ENCODE results near the gene NR2F1.

Gene NR2F1

DNA sequence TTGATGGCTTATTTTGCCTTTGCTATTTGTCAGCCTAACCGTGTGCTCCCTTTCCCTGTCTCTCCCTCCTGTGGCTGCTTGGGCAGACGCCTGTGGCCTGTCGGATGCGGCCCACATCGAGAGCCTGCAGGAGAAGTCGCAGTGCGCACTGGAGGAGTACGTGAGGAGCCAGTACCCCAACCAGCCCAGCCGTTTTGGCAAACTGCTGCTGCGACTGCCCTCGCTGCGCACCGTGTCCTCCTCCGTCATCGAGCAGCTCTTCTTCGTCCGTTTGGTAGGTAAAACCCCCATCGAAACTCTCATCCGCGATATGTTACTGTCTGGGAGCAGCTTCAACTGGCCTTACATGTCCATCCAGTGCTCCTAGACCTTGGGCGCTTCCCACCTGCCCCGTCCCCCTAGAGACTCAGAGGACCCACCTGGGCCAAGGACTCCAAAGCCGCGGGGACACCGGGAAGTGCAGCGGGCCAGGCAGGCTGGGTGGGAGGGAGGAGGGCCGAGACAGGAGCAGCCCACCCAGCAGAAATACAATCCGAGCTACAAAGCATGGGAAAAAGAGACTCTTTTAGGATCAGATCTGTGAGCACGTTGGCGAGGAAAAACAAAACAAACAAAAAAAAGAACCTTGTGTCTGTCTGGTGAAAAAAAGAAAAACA, 10.6 kb downstream of the NR2F1 start:
- DNase-seq: no peak

DNA sequence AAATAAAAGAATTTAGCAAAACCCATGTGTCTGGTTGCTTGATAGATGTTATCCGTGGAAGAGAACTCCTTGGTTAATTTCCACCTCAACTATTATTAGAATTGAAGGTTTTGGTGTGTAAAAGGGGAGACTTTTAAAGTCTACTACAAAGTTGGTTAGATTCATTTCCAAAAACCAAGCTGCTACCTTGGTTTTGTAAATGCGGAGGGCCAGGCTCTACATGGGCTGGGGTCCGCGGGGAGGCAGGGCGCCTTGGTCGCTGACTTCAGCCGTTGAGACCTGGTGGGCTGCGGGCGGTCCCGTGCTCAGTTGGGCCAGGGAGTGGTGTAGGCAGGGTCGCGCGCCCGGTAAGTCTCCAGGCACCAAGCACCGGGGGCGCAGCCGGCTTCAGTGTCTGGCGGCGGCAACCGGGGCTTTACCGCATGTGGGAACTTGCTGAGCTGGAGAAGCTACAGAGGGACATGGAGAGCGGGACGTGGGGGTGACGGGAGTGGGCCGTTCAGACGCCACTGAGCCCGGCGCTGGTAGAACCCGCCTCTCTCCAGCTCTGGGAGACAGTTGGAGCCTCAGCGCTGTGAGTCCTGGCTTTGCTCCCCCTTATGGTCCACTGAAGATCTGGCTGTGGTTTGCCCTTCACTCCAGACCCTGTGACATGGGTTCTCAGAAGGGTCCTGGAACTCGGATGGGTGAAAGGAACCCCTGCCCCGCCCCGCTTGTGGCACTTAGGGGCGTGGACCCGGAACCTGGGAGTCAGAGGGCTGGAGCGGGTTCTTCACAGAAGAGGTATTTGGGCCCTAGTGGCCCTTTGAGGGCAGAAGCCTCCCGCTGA, 11.8 kb downstream of the NR2F1 start:
- no peaks in the 10 kb centered on the region for H3K9me3 ChIP-seq (replicated peaks; ENCODE audit: insufficient read depth, low read length)
- no peak overlapping the region for H3K4me2 ChIP-seq (ENCODE audit: low read depth, low read length)
- no peak for TF ChIP-seq EZH2 (optimal IDR thresholded peaks at IDR 0.05; ENCODE audit: low read depth, low read length)
- TF ChIP-seq EZH2phosphoT487 (IDR thresholded peaks at IDR 0.05; ENCODE audit: low read length): no peak
- TF ChIP-seq CTCF (IDR thresholded peaks at IDR 0.05; ENCODE audit: low read length): no peak
- no peak for DNase-seq
- no peaks in the 10 kb centered on the region for H3K36me3 ChIP-seq (replicated peaks; ENCODE audit: insufficient read depth, low read length)
- H3K27me3 ChIP-seq (replicated peaks; ENCODE audit: insufficient read depth, low read length): no peaks in the 10 kb centered on the region
- no peak overlapping the region for H3K4me3 ChIP-seq (ENCODE audit: low read length)
- no peak overlapping the region for H2AFZ ChIP-seq (ENCODE audit: low read length)
- H3F3A ChIP-seq (ENCODE audit: insufficient read depth, low read length): no peaks in the 10 kb centered on the region
- no peaks in the 10 kb centered on the region for H4K20me1 ChIP-seq (ENCODE audit: insufficient read depth, low read length)
- H3K79me2 ChIP-seq (ENCODE audit: low read length): no peaks in the 10 kb centered on the region
- H3K9ac ChIP-seq (ENCODE audit: low read length): no peak overlapping the region
- H3K9me2 ChIP-seq (replicated peaks; ENCODE audit: insufficient read depth, low read length): no peaks in the 10 kb centered on the region
- no peak overlapping the region for H3K27ac ChIP-seq (ENCODE audit: low read length)
- H3K4me1 ChIP-seq (ENCODE audit: low read length): no peaks in the 10 kb centered on the region

More for the DNA sequence above, 10.6 kb downstream of the NR2F1 start:
- Histone ChIP-seq H3K27ac (ENCODE audit: low read length) (no peak overlapping the region), H3K9me2 (replicated peaks; ENCODE audit: insufficient read depth, low read length) (no peaks in the 10 kb centered on the region), H3K9me3 (replicated peaks; ENCODE audit: insufficient read depth, low read length) (no peaks in the 10 kb centered on the region), H3K36me3 (replicated peaks; ENCODE audit: insufficient read depth, low read length) (no peaks in the 10 kb centered on the region), H3K79me2 (ENCODE audit: low read length) (no peaks in the 10 kb centered on the region), H4K20me1 (ENCODE audit: insufficient read depth, low read length) (no peaks in the 10 kb centered on the region), H3K4me1 (ENCODE audit: low read length) (no peaks in the 10 kb centered on the region), H3K4me3 (ENCODE audit: low read length) (no peak overlapping the region), H3F3A (ENCODE audit: insufficient read depth, low read length) (no peaks in the 10 kb centered on the region), H3K4me2 (ENCODE audit: low read depth, low read length) (no peak overlapping the region), H2AFZ (ENCODE audit: low read length) (no peak overlapping the region), H3K9ac (ENCODE audit: low read length) (no peak overlapping the region), H3K27me3 (replicated peaks; ENCODE audit: insufficient read depth, low read length) (no peaks in the 10 kb centered on the region)
- TF ChIP-seq EZH2phosphoT487 (IDR thresholded peaks at IDR 0.05; ENCODE audit: low read length) (no peak), EZH2 (optimal IDR thresholded peaks at IDR 0.05; ENCODE audit: low read depth, low read length) (no peak), CTCF (IDR thresholded peaks at IDR 0.05; ENCODE audit: low read length) (no peak)

DNA sequence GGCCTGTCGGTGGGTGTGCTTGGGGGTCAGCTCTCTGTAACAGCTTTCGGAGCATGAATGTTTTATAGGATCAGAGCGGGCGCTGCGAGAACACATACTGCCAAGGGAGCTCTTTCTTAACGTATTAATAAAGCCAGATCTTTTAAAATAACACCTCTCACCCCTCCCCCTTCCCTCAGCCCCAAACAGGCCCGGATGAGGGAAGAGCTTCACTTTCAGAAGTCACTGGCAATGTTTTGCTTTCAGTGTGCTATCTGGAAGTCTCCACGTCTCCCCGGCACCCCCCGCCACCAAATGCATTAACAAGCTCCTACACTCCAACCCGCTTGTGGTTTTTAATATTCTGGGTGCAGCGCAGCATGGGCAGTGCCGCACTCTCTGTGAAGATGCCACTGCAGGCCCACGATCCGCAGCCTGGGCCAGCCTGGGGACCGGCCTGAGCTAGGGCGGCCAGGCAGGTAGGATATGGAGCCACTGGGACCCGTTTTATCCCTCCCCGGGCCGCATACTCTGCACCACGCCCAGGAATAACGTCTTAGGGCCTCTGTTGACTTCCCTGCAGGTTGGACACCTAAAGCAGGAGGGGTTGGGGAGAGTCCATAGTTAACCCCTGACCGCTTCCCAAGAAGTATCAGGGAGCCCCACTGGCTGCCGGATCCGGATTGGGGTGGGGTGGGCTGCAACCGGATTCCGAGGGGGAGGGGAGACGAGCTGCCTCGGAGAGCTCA, 12.6 kb downstream of the NR2F1 start:
- H3F3A ChIP-seq (ENCODE audit: insufficient read depth, low read length): no peaks in the 10 kb centered on the region
- TF ChIP-seq CTCF (IDR thresholded peaks at IDR 0.05; ENCODE audit: low read length): no peak
- no peak overlapping the region for H3K4me3 ChIP-seq (ENCODE audit: low read length)
- no peak overlapping the region for H3K27ac ChIP-seq (ENCODE audit: low read length)
- no peak overlapping the region for H2AFZ ChIP-seq (ENCODE audit: low read length)
- H3K9me2 ChIP-seq (replicated peaks; ENCODE audit: insufficient read depth, low read length): no peaks in the 10 kb centered on the region
- H3K79me2 ChIP-seq (ENCODE audit: low read length): no peaks in the 10 kb centered on the region
- H4K20me1 ChIP-seq (ENCODE audit: insufficient read depth, low read length): no peaks in the 10 kb centered on the region
- H3K9ac ChIP-seq (ENCODE audit: low read length): no peak overlapping the region
- no peak overlapping the region for H3K4me2 ChIP-seq (ENCODE audit: low read depth, low read length)
- H3K9me3 ChIP-seq (replicated peaks; ENCODE audit: insufficient read depth, low read length): no peaks in the 10 kb centered on the region
- H3K36me3 ChIP-seq (replicated peaks; ENCODE audit: insufficient read depth, low read length): no peaks in the 10 kb centered on the region
- H3K27me3 ChIP-seq (replicated peaks; ENCODE audit: insufficient read depth, low read length): no peaks in the 10 kb centered on the region
- no peaks in the 10 kb centered on the region for H3K4me1 ChIP-seq (ENCODE audit: low read length)
- no peak for DNase-seq

Measured in MM.1S (cell line).